Measurements from ENCODE around the gene PER2. TPM values are rescaled to one million over a fixed set of nuclear protein-coding genes. Genes with fewer than 3 reads are reported as not detected.

The PER2 gene
- total RNA-seq, 1 donor from 2014 or later: 3.7 TPM

- no peaks in the 10 kb centered on the region for H3K27me3 Mint-ChIP-seq (ENCODE audit: unreplicated experiment)
- DNase-seq (ENCODE audit: extremely low spot score, unreplicated experiment): peak; percentile 95
- no peak for TF ChIP-seq CTCF (IDR thresholded peaks at IDR 0.05)
- peaks cover 4% of the 10 kb centered on the region for H3K4me1 Mint-ChIP-seq (ENCODE audit: unreplicated experiment)
- H3K9me3 Mint-ChIP-seq (ENCODE audit: unreplicated experiment): no peaks in the 10 kb centered on the region
- peaks cover 2% of the 10 kb centered on the region for H3K36me3 Mint-ChIP-seq (ENCODE audit: unreplicated experiment)
- H3K4me3 Mint-ChIP-seq (ENCODE audit: unreplicated experiment): peak within 1 kb of the TSS; percentile 75
- H3K27ac Mint-ChIP-seq (ENCODE audit: unreplicated experiment): no peak within 1 kb of the TSS
These were observed 48.3 kb downstream of the PER2 start, which contains the start of gene HES6 for GRCh38 chr2:238239863-238240756. TSS of gene HES6 (minus strand) at chr2:238240038. CDS start at chr2:238239905, 133 bp downstream.

GRCh38 chr2:238239543-238239862 lies 48.9 kb downstream of the PER2 start:
- Mint-ChIP-seq H3K27ac (ENCODE audit: unreplicated experiment) (no peak overlapping the region), H3K4me3 (ENCODE audit: unreplicated experiment) (no peak overlapping the region), H3K27me3 (ENCODE audit: unreplicated experiment) (no peaks in the 10 kb centered on the region), H3K36me3 (ENCODE audit: unreplicated experiment) (no peaks in the 10 kb centered on the region), H3K9me3 (ENCODE audit: unreplicated experiment) (no peaks in the 10 kb centered on the region), H3K4me1 (ENCODE audit: unreplicated experiment) (peaks cover 6% of the 10 kb centered on the region)
- DNase-seq (ENCODE audit: extremely low spot score, unreplicated experiment): no peak
- TF ChIP-seq CTCF (IDR thresholded peaks at IDR 0.05): no peak

- no peak for TF ChIP-seq CTCF (IDR thresholded peaks at IDR 0.05)
- Mint-ChIP-seq H3K27me3 (ENCODE audit: unreplicated experiment) (no peaks in the 10 kb centered on the region), H3K36me3 (ENCODE audit: unreplicated experiment) (no peaks in the 10 kb centered on the region), H3K4me1 (ENCODE audit: unreplicated experiment) (peaks cover 7% of the 10 kb centered on the region), H3K27ac (ENCODE audit: unreplicated experiment) (no peak overlapping the region), H3K9me3 (ENCODE audit: unreplicated experiment) (no peaks in the 10 kb centered on the region), H3K4me3 (ENCODE audit: unreplicated experiment) (peak overlapping the region; percentile 61)
- no peak for DNase-seq (ENCODE audit: extremely low spot score, unreplicated experiment)
These were observed 49.5 kb downstream of the PER2 start for GRCh38 chr2:238238766-238239542.

- no peaks in the 10 kb centered on the region for H3K27me3 Mint-ChIP-seq (ENCODE audit: unreplicated experiment)
- H3K36me3 Mint-ChIP-seq (ENCODE audit: unreplicated experiment): no peaks in the 10 kb centered on the region
- DNase-seq (ENCODE audit: extremely low spot score, unreplicated experiment): no peak
- H3K9me3 Mint-ChIP-seq (ENCODE audit: unreplicated experiment): no peaks in the 10 kb centered on the region
- no peak overlapping the region for H3K27ac Mint-ChIP-seq (ENCODE audit: unreplicated experiment)
- no peak for TF ChIP-seq CTCF (IDR thresholded peaks at IDR 0.05)
- H3K4me3 Mint-ChIP-seq (ENCODE audit: unreplicated experiment): peak overlapping the region; percentile 55
- peaks cover 7% of the 10 kb centered on the region for H3K4me1 Mint-ChIP-seq (ENCODE audit: unreplicated experiment)
These were observed 50.1 kb downstream of the PER2 start for GRCh38 chr2:238238311-238238765.
